Measurements from ENCODE around the gene RNH1. TPM values are rescaled to one million over a fixed set of nuclear protein-coding genes. Genes with fewer than 3 reads are reported as not detected.

RNH1 gene
- total RNA-seq, 8 experiments from 2014 or later, result 55.8 to 181 (median 94.8) TPM

GRCh38 chr11:487571-488021 lies 19.4 kb downstream of the RNH1 start:
- no peak for ATAC-seq (replicated peaks in 6 of 8)
- in situ Hi-C loops (cut with MboI; ENCODE audit: low pct_unique_long_range_greater_than_20kb in 2 of 9, low sequenced_read_pairs in 9 of 9, unreplicated experiment in 9 of 9), result no loop called here
- WGBS, 10 experiments, result 100% methylated on average over 1 to 2 of the region's 22 CpGs; no CpG with 5 or more reads in 8 of the 10 experiments
- H3K4me3 ChIP-seq, result no peak overlapping the region
- no peak overlapping the region for H3K27ac ChIP-seq
- H3K4me1 ChIP-seq (replicated peaks in 1 of 2), result no peaks in the 10 kb centered on the region

GRCh38 chr11:486189-486588 lies 20.9 kb downstream of the RNH1 start:
- H3K27ac ChIP-seq, result no peak overlapping the region
- in situ Hi-C loops (cut with MboI; ENCODE audit: low pct_unique_long_range_greater_than_20kb in 2 of 9, low sequenced_read_pairs in 9 of 9, unreplicated experiment in 9 of 9), result no loop called here
- WGBS, 10 experiments, result 100% methylated on average over 3 of the region's 23 CpGs; no CpG with 5 or more reads in 8 of the 10 experiments
- no peaks in the 10 kb centered on the region for H3K4me1 ChIP-seq (replicated peaks in 1 of 2)
- ATAC-seq (replicated peaks in 6 of 8), result no peak
- H3K4me3 ChIP-seq, result no peak overlapping the region

DNA sequence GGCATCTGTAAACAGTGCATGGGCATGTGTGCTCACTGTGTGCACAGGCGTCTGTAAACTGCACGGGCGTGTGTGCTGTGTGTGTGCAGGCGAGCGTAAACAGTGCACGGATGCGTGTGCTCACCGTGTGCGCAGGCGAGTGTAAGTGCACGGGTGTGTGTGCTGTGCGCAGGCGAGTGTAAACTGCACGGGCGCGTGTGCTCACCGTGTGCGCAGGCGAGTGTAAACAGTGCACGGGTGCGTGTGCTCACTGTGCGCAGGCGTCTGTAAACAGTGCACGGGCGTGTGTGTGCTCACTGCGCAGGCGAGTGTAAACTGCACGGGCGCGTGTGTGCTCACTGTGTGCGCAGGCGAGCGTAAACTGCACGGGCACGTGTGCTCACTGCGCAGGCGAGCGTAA lies 22.4 kb downstream of the RNH1 start:
- peak in 1 of 8 experiments; percentile 20 for ATAC-seq (replicated peaks in 6 of 8)

DNA sequence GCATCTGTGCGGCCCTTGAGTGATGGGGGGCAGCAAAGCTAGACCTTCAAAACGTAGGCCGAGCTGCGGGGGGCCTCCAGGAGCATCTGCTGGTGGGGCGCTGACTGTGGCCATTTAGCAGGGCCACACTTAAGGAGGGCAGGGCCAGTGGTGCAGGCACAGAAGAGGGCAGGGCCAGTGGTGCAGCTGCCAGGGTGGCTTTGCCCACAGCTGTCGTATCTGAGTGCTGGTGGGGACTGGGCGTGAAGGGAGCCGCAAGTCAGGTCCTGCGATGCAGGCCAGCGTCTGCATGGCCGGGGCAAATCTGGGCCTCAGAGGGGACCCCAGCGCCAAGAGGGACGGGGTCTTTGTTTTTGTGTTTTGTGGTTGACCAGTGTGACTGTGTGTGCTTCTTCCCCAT lies 27.7 kb downstream of the RNH1 start:
- H3K4me3 ChIP-seq, result no peak overlapping the region
- in situ Hi-C loops (cut with MboI; ENCODE audit: low pct_unique_long_range_greater_than_20kb in 2 of 9, low sequenced_read_pairs in 9 of 9, unreplicated experiment in 9 of 9), result no loop called here

More for the DNA sequence above, 22.4 kb downstream of the RNH1 start:
- 80 to 100% (median 94%) methylated on average over 1 to 27 of the region's 38 CpGs; no CpG with 5 or more reads in 2 of the 10 experiments for WGBS, 10 experiments
- no peaks in the 10 kb centered on the region for H3K4me1 ChIP-seq (replicated peaks in 1 of 2)
- H3K4me3 ChIP-seq, result no peak overlapping the region
- in situ Hi-C loops (cut with MboI; ENCODE audit: low pct_unique_long_range_greater_than_20kb in 2 of 9, low sequenced_read_pairs in 9 of 9, unreplicated experiment in 9 of 9), result no loop called here
- no peak overlapping the region for H3K27ac ChIP-seq

DNA sequence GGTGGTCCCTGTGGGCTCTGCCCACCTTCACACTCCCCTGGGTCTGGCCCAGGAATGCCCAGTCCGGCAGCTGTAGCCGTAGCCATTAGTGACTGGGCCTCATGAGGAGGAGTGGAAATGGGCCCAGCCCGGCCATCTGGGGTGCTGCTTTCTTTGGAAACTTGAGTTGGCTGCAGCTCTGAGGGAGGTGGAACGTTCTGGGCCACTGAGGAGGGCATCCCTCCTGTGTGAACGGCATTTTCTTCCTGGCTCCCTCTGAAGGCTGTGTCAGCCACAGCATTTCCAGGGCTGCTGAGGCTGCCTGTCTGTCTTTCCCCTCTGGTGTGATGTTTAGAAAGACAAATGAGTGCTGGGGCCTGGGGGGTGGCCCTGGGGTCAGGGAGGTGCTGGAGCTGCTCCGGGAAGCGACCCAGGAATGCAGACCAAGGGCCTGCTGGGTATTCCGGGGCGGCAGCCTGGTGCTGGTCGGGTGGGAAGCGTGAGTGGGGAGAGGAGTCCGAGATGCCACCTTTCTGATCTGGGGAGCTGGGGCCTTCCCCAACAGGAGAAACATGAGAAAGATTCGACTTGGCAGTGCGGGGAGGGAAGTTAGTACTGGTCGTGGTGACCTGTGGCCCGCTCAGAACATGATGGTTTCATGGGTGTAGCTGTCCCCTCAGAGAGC lies 29.9 kb downstream of the RNH1 start:
- in situ Hi-C loops (cut with MboI; ENCODE audit: low pct_unique_long_range_greater_than_20kb in 2 of 9, low sequenced_read_pairs in 9 of 9, unreplicated experiment in 9 of 9), result no loop called here
- WGBS, 10 experiments, result 40 to 80% (median 70%) methylated on average over 1 to 5 of the region's 16 CpGs; no CpG with 5 or more reads in 6 of the 10 experiments
- Histone ChIP-seq H3K27ac (no peak overlapping the region), H3K4me1 (replicated peaks in 1 of 2) (peaks cover 4 to 11% of the 10 kb centered on the region in 2 donors), H3K4me3 (no peak overlapping the region)
- peak in 6 of 8 experiments; percentile 7 to 43 (median 32) for ATAC-seq (replicated peaks in 6 of 8)

More for the DNA sequence above, 27.7 kb downstream of the RNH1 start:
- no peak for ATAC-seq (replicated peaks in 6 of 8)
- peaks cover 4 to 11% of the 10 kb centered on the region in 2 donors for H3K4me1 ChIP-seq (replicated peaks in 1 of 2)
- no peak overlapping the region for H3K27ac ChIP-seq
- WGBS, 10 experiments, result 88 to 100% (median 98%) methylated on average over 1 to 7 of the region's 13 CpGs; no CpG with 5 or more reads in 4 of the 10 experiments

DNA sequence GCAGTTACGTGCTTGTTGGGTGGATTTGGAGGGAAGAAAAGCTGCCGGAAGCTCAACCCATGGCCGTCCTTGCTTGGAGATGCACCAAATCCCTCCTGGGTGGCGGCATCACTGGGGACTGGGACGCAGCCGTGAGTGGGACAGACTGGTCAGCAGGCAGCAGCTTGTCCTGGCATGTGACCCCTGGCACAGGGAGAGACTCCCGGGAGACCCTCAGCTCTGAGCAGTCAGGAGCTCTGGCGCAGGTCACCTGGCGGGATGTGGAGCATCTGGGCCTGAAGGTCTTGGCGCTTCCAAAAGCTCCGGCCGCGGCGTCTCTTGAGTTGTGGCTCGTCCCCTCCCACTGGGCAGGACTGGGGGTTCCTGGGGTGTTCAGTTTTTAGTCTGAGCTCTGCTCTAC lies 30.6 kb downstream of the RNH1 start:
- no peak overlapping the region for H3K27ac ChIP-seq
- no peak overlapping the region for H3K4me3 ChIP-seq
- WGBS, 10 experiments, result 91 to 100% (median 97%) methylated on average over 1 to 13 of the region's 15 CpGs; no CpG with 5 or more reads in 5 of the 10 experiments

GRCh38 chr11:475941-476340 lies 31.1 kb downstream of the RNH1 start:
- Histone ChIP-seq H3K4me3 (no peak overlapping the region), H3K4me1 (replicated peaks in 1 of 2) (peaks cover 4 to 11% of the 10 kb centered on the region in 2 donors), H3K27ac (no peak overlapping the region)
- in situ Hi-C loops (cut with MboI; ENCODE audit: low pct_unique_long_range_greater_than_20kb in 2 of 9, low sequenced_read_pairs in 9 of 9, unreplicated experiment in 9 of 9), result no loop called here
- peak in 2 of 8 experiments; percentile 18 to 68 for ATAC-seq (replicated peaks in 6 of 8)
- WGBS, 10 experiments, result 50 to 100% (median 86%) methylated on average over 2 to 6 of the region's 9 CpGs; no CpG with 5 or more reads in 5 of the 10 experiments

More for the DNA sequence above, 30.6 kb downstream of the RNH1 start:
- in situ Hi-C loops (cut with MboI; ENCODE audit: low pct_unique_long_range_greater_than_20kb in 2 of 9, low sequenced_read_pairs in 9 of 9, unreplicated experiment in 9 of 9), result no loop called here
- H3K4me1 ChIP-seq (replicated peaks in 1 of 2), result peaks cover 4 to 11% of the 10 kb centered on the region in 2 donors
- no peak for ATAC-seq (replicated peaks in 6 of 8)

GRCh38 chr11:474914-475506 lies 32.0 kb downstream of the RNH1 start:
- 92 to 98% (median 96%) methylated on average over 8 to 48 of the region's 48 CpGs for WGBS, 10 experiments
- ATAC-seq (replicated peaks in 6 of 8), result no peak
- in situ Hi-C loops (cut with MboI; ENCODE audit: low pct_unique_long_range_greater_than_20kb in 2 of 9, low sequenced_read_pairs in 9 of 9, unreplicated experiment in 9 of 9), result no loop called here
- Histone ChIP-seq H3K27ac (no peak overlapping the region), H3K4me3 (no peak overlapping the region), H3K4me1 (replicated peaks in 1 of 2) (peaks cover 4 to 11% of the 10 kb centered on the region in 2 donors)

- 64 to 100% (median 83%) methylated on average over 1 to 4 of the region's 22 CpGs; no CpG with 5 or more reads in 3 of the 10 experiments for WGBS, 10 experiments
- Histone ChIP-seq H3K4me3 (no peak overlapping the region), H3K4me1 (replicated peaks in 1 of 2) (peaks cover 4 to 17% of the 10 kb centered on the region in 2 donors), H3K27ac (no peak overlapping the region)
- in situ Hi-C loops (cut with MboI; ENCODE audit: low pct_unique_long_range_greater_than_20kb in 2 of 9, low sequenced_read_pairs in 9 of 9, unreplicated experiment in 9 of 9), result no loop called here
- peak in 4 of 8 experiments; percentile 12 to 84 (median 16) for ATAC-seq (replicated peaks in 6 of 8)
Observed at GRCh38 chr11:473962-474785, 32.9 kb downstream of the RNH1 start.

- 84 to 97% (median 94%) methylated on average over 3 to 8 of the region's 19 CpGs; no CpG with 5 or more reads in 6 of the 10 experiments for WGBS, 10 experiments
- Histone ChIP-seq H3K4me3 (no peak overlapping the region), H3K27ac (no peak overlapping the region), H3K4me1 (replicated peaks in 1 of 2) (peaks cover 4 to 19% of the 10 kb centered on the region in 2 donors)
- in situ Hi-C loops (cut with MboI; ENCODE audit: low pct_unique_long_range_greater_than_20kb in 2 of 9, low sequenced_read_pairs in 9 of 9, unreplicated experiment in 9 of 9), result no loop called here
- no peak for ATAC-seq (replicated peaks in 6 of 8)
Observed at GRCh38 chr11:473415-473814, 33.6 kb downstream of the RNH1 start.

GRCh38 chr11:472816-473215 lies 34.2 kb downstream of the RNH1 start:
- no peak for ATAC-seq (replicated peaks in 6 of 8)
- H3K4me1 ChIP-seq (replicated peaks in 1 of 2), result peaks cover 6 to 21% of the 10 kb centered on the region in 2 donors
- no peak overlapping the region for H3K4me3 ChIP-seq
- in situ Hi-C loops (cut with MboI; ENCODE audit: low pct_unique_long_range_greater_than_20kb in 2 of 9, low sequenced_read_pairs in 9 of 9, unreplicated experiment in 9 of 9), result no loop called here
- H3K27ac ChIP-seq, result no peak overlapping the region
- WGBS, 10 experiments, result 88 to 100% (median 97%) methylated on average over 3 to 9 of the region's 28 CpGs; no CpG with 5 or more reads in 6 of the 10 experiments

- ATAC-seq (replicated peaks in 6 of 8), result no peak
- Histone ChIP-seq H3K27ac (no peak overlapping the region), H3K4me1 (replicated peaks in 1 of 2) (peaks cover 6 to 21% of the 10 kb centered on the region in 2 donors), H3K4me3 (no peak overlapping the region)
- WGBS, 10 experiments, result 80 to 100% (median 87%) methylated on average over 2 to 6 of the region's 13 CpGs; no CpG with 5 or more reads in 7 of the 10 experiments
- in situ Hi-C loops (cut with MboI; ENCODE audit: low pct_unique_long_range_greater_than_20kb in 2 of 9, low sequenced_read_pairs in 9 of 9, unreplicated experiment in 9 of 9), result no loop called here
Observed at GRCh38 chr11:472272-472671, 34.8 kb downstream of the RNH1 start.

Data from motor neuron (in vitro differentiated cells).